Kidney epithelial cell (primary cell): ENCODE measurements around the gene ZNF516. TPM values are rescaled to one million over a fixed set of nuclear protein-coding genes. Genes with fewer than 3 reads are reported as not detected.

ENCODE experiments used
- DNase-seq: peaks from one replicate; pipeline ENCODE4 v3.0.0-alpha.2; 2010; ENCODE audit warnings: low read depth
- H3K27me3 ChIP-seq: 2 replicates; pipeline ENCODE4 v1.6.0; 2011; ENCODE audit warnings: low read length; ENCODE audit not compliant: control insufficient read depth, insufficient read depth
- H3K36me3 ChIP-seq: 2 replicates; pipeline ENCODE4 v1.5.1; 2011; ENCODE audit warnings: low read length; ENCODE audit not compliant: control insufficient read depth, insufficient read depth
- H3K4me3 ChIP-seq: 2 replicates; pipeline ENCODE4 v1.5.1; 2011; ENCODE audit warnings: low read depth, mild to moderate bottlenecking, control low read depth, low read length
- CTCF ChIP-seq: IDR thresholded peaks from 2 replicates; pipeline ENCODE4 v1.5.1; 2011; ENCODE audit warnings: mild to moderate bottlenecking, moderate library complexity, low read length, control low read depth, inconsistent platforms; ENCODE audit not compliant: insufficient read depth, poor library complexity, severe bottlenecking
- total RNA-seq: library from RNA; depleted of rRNA; stranded (reverse); fragments of >200 nt; gene quantifications from 2 replicates; pipeline ENCODE4 v1.2.3, GENCODE V29; 2015

The ZNF516 gene
- total RNA-seq, 1 donor from 2014 or later: 56.1 TPM

DNA sequence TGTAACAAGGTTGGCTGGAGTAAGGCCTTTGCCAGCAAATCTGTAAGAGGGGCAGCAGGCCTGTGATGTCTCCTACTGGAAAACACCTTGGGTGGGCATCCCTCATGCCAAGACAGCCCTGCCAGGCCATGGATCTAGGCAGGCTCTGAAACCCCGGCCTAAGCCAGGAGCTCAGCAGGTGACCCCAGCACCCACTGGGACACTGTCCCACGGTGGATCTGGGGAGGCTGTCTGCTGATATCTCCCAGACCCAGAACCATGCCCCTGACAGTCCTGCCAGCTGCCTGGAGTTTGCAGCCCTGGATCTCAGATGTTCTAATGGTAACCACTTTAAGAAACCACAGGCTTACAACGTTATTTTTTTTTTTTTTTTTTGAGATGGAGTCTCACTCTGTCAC, 117.7 kb downstream of the ZNF516 start:
- H3K27me3 ChIP-seq: no peaks in the 10 kb centered on the region
- DNase-seq: no peak
- no peak overlapping the region for H3K4me3 ChIP-seq
- H3K36me3 ChIP-seq: no peaks in the 10 kb centered on the region
- TF ChIP-seq CTCF: no peak

DNA sequence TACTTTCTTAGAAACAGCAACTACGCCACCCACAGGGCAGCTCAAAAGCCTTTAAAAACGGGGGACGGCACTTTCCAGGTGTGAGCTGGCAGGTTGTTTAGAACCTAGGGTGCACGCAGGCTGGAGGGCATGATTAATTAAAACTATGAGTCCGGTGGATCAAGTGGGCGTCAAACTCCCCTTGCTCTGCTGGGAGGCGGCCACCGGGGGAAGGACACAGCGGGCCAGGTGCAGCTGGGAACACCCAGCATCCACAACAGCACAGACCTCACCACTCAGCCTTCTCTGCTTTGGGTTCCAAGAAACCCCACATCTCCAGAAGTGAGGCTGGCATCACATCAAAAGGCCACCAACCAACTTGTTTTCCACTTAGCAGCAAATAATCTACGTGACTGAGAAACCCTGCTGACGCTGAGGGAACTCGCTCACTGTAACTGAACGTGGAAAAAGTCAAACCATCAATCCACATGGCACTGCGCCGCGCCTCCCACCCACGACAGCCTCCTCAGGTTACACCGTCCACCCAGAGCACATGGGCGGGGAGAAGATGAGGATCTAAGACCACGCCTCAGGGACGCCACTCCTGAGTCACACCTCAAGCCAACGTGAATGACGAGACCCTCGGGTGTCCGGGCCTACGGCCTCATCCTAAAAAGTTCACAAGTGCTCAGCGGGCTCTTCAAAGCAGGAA, 118.2 kb downstream of the ZNF516 start:
- Histone ChIP-seq H3K36me3 (no peaks in the 10 kb centered on the region), H3K4me3 (no peak overlapping the region), H3K27me3 (no peaks in the 10 kb centered on the region)
- no peak for DNase-seq
- no peak for TF ChIP-seq CTCF

DNA sequence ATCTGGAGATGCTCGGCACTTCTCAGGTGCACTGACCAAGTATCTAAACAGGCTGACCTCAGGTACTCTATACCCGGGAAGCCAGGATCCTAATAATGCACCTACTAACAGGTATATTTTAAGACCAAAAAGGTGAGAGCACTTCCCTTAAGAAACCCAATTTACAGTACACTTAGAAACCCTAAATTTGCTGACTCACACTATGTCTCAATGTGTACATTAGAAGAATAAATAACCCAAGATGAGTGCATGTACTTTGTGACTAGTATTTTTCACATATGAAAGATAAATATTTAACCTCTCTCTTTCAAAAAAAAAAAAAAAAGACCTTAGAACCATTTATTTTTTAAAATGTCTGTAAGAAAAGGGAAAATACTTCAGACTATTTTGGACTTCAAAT, 118.8 kb downstream of the ZNF516 start:
- TF ChIP-seq CTCF: no peak
- no peaks in the 10 kb centered on the region for H3K27me3 ChIP-seq
- DNase-seq: no peak
- H3K4me3 ChIP-seq: no peak overlapping the region
- H3K36me3 ChIP-seq: no peaks in the 10 kb centered on the region

GRCh38 chr18:76374330-76375281, 120.4 kb downstream of the ZNF516 start:
- no peaks in the 10 kb centered on the region for H3K36me3 ChIP-seq
- no peak for DNase-seq

GRCh38 chr18:76373297-76373696, 121.7 kb downstream of the ZNF516 start:
- Histone ChIP-seq H3K36me3 (no peaks in the 10 kb centered on the region), H3K4me3 (no peak overlapping the region), H3K27me3 (no peaks in the 10 kb centered on the region)
- DNase-seq: no peak
- no peak for TF ChIP-seq CTCF

More at GRCh38 chr18:76374330-76375281, 120.4 kb downstream of the ZNF516 start:
- no peak overlapping the region for H3K4me3 ChIP-seq
- H3K27me3 ChIP-seq: no peaks in the 10 kb centered on the region
- TF ChIP-seq CTCF: no peak
